SH-SY5Y (cell line): ENCODE results near the gene CEMIP.

Source experiments
- GATA2 ChIP-seq: IDR thresholded peaks from 2 replicates; pipeline ENCODE4 v1.6.1; 2011; ENCODE audit warnings: mild to moderate bottlenecking, low read depth, low read length
- GATA3 ChIP-seq: IDR thresholded peaks from 2 replicates; pipeline ENCODE4 v1.6.1; 2011; ENCODE audit warnings: low read depth, mild to moderate bottlenecking, low read length, moderate library complexity

- no peak for TF ChIP-seq GATA2
- TF ChIP-seq GATA3: no peak
Observed at GRCh38 chr15:80887148-80887547, 108.0 kb downstream of the CEMIP start.
